HG02840 (cell line): ENCODE results near the gene SPEM3.
A peak's percentile ranks its signal among the peaks of the same experiment; 100 is the strongest.

Source experiments
- ATAC-seq: cut with Tn5 transposase; IDR thresholded peaks from one replicate; pipeline ENCODE4 v1.9.1; 2021; ENCODE audit warnings: mild to moderate bottlenecking, moderate library complexity, moderate number of reproducible peaks; ENCODE audit not compliant: unreplicated experiment, low FRiP score

Gene SPEM3

DNA sequence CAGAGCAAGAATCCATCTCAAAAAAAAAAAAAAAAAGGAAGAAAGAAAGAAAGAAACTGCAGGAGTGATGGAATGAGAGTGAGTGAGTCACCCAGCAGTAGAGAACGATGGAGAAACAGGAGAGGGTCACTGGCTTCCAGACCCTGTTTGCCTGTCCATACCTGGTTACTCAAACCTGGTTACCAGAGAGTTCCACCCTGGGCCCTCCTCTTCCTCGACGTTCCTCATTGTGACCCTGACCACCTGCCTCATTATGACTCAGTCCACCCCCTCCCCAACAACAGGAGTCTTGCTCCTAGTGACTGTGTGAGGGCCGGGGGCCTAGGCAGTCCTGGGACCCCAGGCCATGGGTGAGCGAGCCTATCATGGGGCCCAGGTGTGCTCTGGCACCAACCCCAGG is at the start of gene SPEM3:
TSS of gene SPEM3 (plus strand) at position 301 of the 400 bp plus-strand sequence. CDS start at position 347, 46 bp downstream.
- no peak for ATAC-seq

DNA sequence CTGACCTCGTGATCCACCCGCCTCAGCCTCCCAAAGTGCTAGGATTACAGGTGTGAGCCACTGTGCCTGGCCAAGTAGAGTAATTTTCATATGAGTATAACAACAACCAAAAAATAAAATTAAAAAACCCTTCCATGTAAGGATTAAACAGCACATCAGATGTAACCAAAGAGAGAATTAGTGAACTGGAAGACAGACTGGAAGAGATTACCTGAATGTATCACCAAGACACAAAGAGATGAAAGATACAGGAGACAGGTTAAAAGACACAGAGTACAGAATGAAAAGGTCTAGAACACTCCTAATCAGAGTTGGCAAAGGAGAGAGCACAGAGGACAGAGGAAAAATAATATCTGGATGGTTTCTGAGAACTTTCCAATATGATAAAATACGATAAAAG is 49.5 kb upstream of the SPEM3 start:
- ATAC-seq, result no peak

DNA sequence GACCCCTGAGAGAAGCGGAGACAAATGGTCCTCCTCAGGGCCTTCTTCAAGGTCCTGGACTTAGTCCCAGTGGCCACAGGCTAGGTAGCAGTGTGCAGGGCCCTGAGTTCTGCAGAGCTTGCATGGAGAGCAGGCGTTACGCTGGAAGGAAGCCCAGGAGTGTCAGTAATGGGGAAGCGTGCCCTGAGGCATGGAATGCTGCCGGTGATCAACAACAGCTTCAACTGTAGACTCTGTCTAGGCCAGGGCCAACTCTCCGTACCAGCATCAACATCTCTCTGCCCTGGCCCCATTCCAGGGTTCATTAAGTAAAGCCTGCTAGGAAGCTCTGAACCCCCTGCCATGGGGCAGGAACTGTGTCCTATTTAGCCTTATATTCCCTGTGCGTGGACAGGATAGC is 48.3 kb upstream of the SPEM3 start:
- no peak for ATAC-seq

DNA sequence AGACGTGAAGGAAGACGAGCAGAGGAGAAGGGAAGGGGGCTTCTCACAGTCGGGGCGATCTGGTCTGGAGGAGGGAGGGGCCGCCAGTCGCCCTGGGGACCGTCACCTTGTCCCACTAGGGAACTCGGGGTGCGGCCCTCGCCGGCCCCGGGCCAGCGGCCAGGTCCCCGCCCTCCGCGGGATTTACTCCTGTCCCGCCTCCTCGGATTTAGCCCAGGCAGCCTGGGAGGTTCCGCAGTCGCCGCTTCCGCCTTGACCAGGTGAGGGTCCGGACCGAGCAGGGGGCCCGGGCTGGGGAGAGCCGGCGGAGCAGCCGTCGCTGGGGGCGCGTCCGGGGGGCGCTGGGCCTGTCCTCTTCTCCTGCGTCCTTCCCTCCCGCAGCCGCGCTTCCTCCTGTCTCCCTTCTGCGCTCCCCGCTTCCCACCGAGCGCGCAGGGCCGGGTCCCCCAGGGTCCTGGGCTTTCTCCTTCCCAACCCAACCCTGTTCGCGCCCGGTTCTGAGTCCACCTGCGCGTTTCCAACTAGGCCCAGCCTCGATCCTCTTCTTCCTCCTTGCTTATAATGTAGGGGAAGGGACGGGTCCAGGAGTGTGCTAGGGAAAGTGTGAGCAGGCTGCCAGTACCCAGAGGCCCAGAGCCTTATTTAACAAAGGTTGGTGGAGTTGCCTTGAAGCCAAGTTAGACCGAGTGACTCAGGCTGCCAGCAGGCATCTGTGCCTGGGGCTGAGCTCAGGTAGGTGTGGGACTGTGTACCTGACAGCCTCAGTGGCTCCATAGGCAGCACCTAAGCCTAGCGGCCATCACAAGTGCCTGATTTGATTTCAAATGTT is 47.6 kb upstream of the SPEM3 start, which contains the start of gene TNK1:
TSS of gene TNK1 (plus strand) at position 235 of the 829 bp plus-strand sequence. CDS start 1,838 bp downstream, outside the sequence.
- no peak for ATAC-seq

DNA sequence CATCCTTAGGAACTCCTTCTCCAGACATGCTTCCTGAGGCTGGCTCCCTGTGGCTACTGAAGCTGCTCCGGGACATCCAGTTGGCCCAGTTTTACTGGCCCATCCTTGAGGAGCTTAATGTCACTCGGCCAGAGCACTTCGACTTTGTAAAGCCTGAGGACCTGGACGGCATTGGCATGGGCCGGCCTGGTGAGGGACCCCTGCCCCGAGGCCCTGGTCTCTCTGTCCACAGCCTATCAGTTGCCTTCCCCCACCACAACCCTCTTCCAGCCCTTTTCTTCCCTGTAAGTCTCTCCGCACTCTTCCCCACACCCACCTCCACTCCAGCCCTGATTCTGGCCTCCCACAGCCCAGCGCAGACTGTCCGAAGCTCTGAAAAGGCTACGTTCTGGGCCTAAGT is 45.8 kb upstream of the SPEM3 start:
- ATAC-seq, result no peak

DNA sequence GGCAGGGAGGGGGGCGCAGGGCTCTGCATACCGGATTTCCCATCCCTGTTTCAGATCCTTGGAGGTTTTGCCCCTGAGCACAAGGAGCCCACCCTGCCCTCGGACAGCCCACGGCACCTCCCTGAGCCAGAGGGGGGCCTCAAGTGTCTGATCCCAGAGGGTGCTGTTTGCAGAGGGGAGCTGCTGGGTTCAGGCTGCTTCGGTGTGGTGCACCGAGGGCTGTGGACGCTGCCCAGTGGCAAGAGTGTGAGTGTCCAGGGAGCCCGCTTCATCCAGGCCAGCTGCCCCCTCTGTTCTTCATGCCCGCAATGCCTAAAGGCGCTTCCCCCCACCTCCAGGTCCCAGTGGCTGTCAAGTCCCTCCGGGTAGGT is 45.3 kb upstream of the SPEM3 start:
- no peak for ATAC-seq

DNA sequence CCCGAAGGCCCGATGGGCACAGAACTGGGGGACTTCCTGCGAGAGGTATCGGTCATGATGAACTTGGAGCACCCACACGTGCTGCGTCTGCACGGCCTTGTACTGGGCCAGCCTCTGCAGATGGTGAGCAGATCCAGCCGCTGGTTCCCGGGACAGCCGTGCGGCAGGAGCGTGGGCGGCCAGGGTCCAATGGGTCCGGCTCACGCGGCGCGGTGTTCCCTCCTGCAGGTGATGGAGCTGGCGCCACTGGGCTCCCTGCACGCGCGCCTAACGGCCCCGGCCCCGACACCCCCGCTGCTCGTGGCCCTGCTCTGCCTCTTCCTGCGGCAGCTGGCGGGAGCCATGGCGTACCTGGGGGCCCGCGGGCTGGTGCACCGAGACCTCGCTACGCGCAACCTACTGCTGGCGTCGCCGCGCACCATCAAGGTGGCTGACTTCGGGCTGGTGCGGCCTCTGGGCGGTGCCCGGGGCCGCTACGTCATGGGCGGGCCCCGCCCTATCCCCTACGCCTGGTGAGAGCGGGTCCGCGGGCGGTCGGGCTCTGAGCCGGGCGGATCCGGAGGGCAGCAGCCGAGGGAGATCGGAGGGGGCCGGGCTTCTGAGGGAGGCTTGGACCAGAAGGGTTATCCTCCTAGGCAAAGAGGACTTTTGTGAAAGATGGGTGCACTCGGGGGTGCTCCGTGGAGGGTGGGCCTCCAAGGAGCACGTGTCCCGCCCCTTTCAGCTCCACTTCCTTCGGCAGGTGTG is 44.7 kb upstream of the SPEM3 start:
- ATAC-seq, result no peak

DNA sequence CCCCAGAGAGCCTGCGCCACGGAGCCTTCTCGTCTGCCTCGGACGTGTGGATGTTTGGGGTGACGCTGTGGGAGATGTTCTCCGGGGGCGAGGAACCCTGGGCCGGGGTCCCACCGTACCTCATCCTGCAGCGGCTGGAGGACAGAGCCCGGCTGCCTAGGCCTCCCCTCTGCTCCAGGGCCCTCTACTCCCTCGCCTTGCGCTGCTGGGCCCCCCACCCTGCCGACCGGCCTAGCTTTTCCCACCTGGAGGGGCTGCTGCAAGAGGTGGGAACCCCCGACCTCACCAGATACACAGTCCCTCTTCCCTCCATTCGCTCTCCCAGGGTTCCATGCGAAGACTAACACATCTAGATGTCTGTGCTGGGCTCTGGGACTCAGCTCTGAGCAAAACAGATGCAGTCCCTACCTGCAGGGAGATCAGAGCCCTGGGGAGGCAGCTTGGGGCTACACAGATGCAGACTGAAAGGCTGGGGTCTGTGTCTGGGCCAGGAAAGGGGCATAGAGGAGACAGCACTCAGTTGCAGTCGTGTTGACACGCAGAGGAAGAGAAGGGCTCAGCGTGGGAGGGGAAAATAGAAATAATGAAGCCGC is 44.1 kb upstream of the SPEM3 start:
- no peak for ATAC-seq

DNA sequence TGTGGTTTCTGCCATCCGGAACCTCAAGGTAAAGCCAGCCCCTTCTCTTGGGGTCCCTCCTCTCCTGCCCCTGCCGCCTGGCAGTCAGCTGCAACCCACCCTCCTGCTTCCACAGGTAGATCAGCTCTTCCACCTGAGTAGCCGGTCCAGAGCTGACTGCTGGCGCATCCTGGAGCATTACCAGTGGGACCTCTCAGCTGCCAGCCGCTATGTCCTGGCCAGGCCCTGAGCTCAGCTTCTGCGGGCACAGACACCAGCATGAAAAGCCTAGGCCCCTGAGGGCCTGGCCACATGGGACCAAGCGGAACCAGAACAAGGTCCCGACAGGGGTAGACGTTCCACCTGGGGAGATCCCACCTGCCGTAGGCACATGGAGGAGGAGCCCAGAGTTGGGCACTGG is 39.8 kb upstream of the SPEM3 start:
- ATAC-seq, result no peak

DNA sequence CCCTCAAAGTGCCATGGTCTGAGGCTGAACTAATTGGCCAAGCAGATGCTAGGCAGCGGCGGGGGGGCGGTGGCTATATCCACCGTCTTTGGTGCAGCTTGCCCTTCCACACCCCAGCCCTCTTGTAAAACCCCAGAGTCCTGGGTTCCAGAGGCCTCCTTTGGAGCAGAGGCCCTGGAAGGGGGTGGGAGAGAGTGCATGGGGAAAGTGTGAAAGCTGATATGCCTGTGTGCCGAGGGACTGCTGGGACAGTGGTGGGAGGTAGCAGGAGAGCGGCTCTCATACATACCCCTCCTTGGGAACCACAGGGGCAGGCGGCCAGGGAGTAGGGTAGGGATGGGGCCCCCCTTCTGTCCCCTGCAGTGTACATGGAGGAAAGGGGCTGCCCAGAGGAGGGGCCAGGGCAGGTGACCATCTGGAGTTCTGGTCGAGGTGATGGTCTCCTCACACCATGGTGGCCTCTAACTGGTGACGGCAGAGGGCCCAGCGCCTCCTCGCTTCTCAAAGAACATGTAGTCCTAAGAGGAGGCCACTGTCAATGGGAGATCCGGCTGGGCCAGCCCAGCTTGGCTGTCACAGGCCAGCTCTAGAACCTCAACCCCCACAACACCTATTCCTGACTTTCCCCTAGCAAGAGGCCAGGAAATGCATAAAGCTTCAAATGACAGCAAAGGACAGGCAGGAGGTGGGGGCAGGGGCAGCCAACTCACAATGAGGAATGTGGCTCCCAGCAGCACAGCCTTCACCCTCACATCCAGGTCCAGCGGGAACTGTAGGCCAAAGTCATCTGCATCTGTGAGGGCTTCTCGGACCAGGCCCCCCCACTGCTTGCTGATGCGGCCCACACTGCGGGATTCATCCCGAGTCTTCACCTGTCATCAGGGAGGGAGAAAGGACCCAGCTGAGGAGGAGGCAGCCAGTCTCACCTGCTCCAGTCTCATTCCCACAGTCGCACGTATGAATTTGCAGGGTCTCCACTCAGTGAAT is 38.4 kb upstream of the SPEM3 start:
- ATAC-seq, result no peak

DNA sequence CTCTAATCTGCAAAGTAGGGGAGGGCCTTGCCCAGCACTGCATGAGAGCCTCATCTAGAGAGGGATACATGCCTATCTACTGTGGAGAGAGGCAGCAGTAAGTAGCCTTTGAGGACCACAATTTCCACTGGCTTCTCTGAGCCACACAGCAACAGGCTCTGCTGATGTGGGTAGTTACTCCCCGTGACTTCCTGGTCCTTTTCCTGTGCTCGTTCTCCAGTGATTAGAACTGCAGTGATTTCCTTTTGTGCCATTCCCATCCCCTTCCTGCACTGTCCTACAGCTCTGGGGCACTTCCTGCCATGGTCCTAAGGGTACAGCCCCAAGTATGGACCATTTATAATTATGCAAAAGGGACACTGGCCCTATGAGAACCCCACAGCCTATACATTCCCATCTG is 37.4 kb upstream of the SPEM3 start:
- no peak for ATAC-seq

DNA sequence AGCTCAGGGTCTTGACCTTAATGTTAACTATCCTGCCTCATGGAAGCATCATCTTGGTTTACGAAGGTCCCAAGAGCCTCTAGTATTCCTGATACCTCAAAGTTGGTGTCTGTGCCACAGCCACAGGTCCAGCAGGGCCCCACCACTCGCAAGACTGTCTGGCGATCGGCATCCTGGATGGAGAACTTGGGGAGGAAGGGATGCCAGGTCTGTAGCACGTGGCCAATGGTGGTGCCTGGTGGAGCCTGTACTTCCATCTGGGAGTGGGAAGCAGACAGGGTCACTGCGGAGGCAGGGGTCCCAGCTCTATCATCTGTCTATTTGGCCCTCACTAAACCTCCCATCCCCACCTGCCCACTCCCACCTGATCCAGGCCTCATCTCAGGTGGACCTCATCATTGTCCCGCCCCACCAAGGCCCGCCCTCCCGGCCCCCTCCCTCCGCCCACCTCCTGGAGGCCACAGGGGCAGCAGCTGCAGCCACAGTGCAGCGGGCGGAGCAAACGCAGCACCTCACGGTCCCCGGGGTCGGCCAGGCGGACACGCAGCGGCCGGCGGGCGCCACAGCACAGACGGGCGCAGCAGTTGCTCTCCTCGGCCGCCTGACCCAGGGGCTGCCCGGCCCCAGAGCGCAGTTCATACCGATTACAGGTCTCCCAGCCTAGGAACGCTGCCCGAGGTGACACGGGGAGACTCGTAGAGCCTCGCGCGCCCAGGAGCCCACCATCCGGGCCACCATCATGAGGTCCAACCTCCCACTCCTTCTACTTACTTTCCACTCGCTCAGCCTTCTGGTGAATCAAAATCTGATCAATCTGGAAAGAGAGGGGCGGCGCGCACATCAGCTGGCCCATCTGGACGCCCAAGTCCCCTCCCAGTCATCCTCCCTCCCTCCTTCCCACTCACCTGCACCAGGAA is 35.7 kb upstream of the SPEM3 start:
- no peak for ATAC-seq

DNA sequence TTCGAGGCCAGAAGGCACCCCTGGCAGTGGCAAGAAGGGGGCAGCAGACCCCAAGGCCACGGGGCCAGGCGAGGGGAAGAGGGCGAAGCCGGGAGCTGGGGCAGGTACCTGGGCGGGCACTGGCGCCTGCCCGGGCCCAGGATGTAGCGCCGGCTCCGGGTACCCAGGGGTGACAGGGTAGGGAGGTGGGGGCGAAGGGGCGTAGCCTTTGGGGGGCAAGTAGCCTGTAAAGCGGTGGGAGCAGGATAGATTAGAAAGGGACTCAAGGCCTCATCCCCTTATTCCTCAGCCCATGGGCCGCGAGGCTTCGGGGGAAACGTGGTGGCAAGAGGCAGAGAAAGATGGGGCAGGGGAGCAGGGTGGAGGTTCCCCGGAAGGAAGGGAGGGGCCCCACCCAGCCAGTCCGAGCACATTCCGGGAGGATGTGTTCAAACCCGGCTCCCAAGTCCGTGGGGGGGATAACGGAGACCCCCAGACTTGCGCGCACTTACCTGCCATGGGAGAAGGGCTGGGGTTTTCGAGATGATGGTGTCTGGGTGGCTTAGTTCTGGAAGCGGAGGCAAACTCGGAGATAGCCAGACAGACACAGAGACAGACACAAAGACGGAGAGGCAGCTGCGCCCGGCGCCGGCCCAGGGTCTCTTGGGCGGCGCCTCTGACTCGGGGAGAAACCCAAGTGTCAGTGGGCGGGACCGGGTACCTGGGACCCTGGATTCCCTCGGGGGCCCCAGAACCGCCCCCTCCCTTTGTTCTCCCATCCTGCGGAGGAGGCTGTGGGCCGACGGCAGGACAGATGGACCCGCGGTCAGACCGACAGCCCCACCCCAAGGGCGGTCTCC is 34.8 kb upstream of the SPEM3 start:
- ATAC-seq, result peak; percentile 42

DNA sequence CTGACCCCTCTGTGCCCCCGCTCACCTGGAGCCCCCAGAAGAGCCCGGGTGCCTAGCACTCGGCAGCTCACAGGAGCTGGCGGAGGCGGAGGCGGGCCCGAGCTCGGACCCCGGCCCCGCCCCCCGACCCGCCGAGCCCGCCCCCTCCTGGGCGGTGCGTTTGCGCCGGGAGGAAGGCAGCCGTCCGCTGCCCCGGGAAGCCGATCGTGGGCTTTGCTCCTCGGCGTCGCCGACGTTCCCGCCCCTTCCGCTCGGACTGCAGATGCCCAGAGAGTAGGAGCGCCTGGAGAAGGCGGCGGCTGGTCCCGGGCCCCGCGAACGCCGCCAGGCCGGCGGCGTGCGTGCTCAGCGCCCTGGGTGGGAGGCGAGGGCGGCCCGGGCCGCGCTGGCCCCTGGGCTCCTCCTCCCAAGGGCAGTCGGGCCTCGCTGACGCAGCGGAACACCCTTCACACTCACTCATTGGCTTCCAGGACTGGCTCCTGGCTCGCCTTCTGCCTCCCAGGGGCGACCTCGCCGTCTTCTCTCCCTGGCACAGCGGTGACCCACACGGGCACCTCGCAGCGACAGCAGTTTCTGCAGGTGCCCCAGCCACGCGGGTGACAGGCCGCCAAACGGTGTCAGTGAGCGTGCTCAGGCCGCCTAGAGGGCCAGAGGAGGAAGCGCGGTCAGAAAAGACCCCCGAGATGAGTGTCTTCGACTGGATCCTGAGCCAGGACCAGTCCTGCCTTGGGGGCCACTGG is 34.0 kb upstream of the SPEM3 start, which contains the start of gene PLSCR3:
TSS of gene PLSCR3 (minus strand) at position 74 of the 740 bp plus-strand sequence. CDS start 415 bp downstream, outside the sequence.
- peak; percentile 70 for ATAC-seq

DNA sequence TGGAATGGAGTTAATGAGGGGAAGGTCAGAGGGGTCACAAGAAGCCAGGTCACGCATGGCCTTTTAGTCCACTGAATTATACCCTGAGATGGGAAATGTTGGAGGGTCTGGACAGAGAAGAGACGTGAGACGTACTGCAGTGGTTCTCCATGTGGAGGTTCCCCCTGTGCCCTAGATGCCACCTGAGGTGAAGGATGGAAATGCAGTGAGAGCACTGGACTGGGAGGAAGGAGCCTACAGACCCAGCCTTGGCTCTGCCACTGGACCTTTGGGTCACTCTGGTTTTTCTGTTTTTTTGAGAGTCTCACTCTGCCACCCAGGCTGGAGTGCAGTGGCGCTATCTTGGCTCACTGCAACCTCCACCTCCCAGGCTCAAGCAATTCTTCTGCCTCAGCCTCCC is 32.5 kb upstream of the SPEM3 start:
- ATAC-seq, result no peak

DNA sequence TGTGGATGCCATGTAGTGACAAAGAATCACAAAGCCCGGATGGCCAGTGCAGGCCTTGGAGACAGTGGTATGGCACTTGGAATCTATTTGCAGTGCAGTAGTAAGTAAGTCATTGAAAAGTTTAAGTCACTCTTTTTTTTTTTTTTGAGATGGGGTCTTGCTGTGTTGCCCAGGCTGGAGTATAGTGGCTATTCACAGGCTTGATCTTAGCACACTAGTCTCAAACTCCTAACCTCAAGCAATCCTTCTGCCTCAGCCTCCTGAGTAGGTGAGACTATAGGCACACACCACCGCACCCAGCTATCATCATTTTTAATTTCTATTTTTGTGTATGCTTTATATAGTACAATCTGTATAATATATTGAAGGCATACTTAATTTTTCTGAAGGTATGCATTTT is 30.0 kb upstream of the SPEM3 start:
- ATAC-seq, result no peak

DNA sequence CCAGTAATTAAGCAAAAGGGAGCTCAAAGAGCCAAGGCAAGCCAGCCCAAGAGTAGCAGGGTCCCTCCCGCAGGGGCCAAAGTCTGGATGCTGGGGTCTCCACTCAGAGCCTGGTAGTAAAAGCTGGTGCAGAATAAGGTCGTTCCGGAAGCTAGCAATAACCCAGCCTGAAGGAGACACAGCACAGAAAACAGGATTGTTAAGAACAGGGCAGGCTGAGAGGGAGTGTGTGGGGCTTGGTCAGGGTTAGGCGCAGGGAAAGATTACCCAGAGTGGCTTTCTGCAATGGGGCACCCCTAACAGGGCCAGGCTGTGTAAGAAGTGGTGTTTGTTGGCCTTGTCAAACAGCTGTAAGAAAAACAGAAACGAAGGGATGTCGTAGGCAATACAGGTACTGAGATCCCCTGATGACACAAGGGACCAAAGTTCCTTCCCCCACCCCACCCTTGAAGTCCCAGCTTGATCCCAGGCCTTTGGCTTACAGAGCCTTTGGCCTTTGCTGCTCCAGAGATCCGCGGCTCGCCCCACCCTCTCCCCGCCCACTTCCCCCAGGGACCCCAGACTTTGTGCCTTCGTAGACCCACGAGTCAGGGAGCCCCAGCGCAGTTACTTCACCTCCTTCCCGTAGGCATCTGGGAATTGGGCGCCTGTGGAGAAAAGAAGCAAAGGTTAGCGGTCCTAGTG is 25.5 kb upstream of the SPEM3 start:
- no peak for ATAC-seq
